ENCODE data around the gene ZDHHC5.

GRCh38 chr11:57713835-57714234 is 45.9 kb downstream of the ZDHHC5 start:
- TF ChIP-seq CTCF (IDR thresholded peaks at IDR 0.05; ENCODE audit: borderline replicate concordance, extremely low read depth, low read length, poor library complexity, severe bottlenecking) (no peak), EZH2 (IDR thresholded peaks at IDR 0.05; ENCODE audit: borderline replicate concordance, low read depth, low read length, severe bottlenecking) (no peak)

Measured in DND-41 (cell line).